Measurements from ENCODE around the gene NBEAL1.
"Not testable (repeated sequence)": the region's sequence is repeated elsewhere in the genome, so short reads cannot be mapped to it uniquely, and the experiment has no call there.

The NBEAL1 gene

DNA sequence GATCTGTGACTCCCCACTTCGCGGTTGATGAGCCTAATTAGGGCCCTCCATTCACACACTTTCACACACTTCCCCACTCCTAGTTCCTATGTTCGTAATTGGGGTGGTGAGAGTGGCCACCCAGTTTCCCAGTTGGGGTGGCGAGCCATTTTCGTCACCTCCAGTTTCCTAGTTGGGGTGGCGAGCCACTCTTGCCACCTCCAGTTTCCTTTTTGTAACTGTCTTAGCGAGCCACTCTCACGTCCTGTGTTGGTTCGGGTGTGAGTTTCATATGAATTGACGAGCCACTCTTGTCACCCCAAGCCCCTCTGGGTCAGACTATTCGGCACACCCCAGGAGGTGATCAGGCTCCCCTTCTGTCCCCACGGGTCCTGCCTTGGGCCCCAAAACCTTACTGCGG lies 238.1 kb downstream of the NBEAL1 start:
- DNase-seq (ENCODE audit: low spot score) (no peak), ATAC-seq (ENCODE audit: low read depth) (no peak)
- H3K27me3 ChIP-seq (ENCODE audit: insufficient read depth, poor library complexity, severe bottlenecking) = no peaks in the 10 kb centered on the region
- no peaks in the 10 kb centered on the region for H3K4me1 ChIP-seq (ENCODE audit: insufficient read depth, poor library complexity, severe bottlenecking)
- H3K9me3 ChIP-seq (ENCODE audit: severe bottlenecking) = no peaks in the 10 kb centered on the region
- no peak overlapping the region for H3K27ac ChIP-seq (ENCODE audit: poor library complexity, severe bottlenecking)
- H3K4me3 ChIP-seq (ENCODE audit: severe bottlenecking) = no peak overlapping the region
- TF ChIP-seq, protein P1, sequence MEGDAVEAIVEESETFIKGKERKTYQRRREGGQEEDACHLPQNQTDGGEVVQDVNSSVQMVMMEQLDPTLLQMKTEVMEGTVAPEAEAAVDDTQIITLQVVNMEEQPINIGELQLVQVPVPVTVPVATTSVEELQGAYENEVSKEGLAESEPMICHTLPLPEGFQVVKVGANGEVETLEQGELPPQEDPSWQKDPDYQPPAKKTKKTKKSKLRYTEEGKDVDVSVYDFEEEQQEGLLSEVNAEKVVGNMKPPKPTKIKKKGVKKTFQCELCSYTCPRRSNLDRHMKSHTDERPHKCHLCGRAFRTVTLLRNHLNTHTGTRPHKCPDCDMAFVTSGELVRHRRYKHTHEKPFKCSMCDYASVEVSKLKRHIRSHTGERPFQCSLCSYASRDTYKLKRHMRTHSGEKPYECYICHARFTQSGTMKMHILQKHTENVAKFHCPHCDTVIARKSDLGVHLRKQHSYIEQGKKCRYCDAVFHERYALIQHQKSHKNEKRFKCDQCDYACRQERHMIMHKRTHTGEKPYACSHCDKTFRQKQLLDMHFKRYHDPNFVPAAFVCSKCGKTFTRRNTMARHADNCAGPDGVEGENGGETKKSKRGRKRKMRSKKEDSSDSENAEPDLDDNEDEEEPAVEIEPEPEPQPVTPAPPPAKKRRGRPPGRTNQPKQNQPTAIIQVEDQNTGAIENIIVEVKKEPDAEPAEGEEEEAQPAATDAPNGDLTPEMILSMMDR (IDR thresholded peaks at IDR 0.05; ENCODE audit: poor library complexity, severe bottlenecking) = no peak
- H3K36me3 ChIP-seq (ENCODE audit: low read depth) = peaks cover 52% of the 10 kb centered on the region

DNA sequence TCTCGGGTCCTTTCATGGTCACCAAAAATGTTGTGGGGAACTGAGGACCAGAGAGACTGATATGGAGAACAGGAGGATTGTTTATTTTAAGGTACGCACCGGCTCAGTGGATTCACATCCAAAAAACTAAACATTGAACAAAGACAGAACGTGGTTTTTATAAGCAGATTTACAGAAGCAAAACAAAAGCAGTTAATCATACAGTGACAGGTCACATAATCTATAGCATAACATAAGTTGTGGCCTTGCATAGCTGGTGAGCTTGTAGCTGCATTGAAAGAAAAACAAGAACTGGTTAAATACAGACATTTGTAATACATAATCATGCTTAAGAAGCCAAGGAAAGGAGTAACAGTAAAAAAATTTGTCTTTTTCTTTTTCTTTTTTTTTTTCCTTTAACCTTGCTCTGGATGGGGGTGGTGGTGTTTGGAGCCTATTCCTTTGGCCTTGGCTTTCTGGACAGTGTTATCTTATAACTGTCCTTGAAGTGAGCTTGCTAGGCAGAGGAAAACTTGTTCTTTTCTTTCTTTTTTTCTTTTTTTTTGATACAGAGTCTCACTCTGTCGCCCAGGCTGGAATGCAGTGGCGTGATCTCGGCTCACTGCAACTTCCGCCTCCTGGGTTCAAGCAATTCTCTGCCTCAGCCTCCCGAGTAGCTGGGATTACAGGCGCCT lies 238.9 kb downstream of the NBEAL1 start:
- not testable (repeated sequence) for H3K27ac ChIP-seq (ENCODE audit: poor library complexity, severe bottlenecking); H3K27me3 ChIP-seq (ENCODE audit: insufficient read depth, poor library complexity, severe bottlenecking)

GRCh38 chr2:203261326-203262159 lies 246.9 kb downstream of the NBEAL1 start:
- ATAC-seq (ENCODE audit: low read depth) (no peak), DNase-seq (ENCODE audit: low spot score) (no peak)
- Histone ChIP-seq H3K27me3 (ENCODE audit: insufficient read depth, poor library complexity, severe bottlenecking) (no peaks in the 10 kb centered on the region), H3K9me3 (ENCODE audit: severe bottlenecking) (no peaks in the 10 kb centered on the region), H3K4me1 (ENCODE audit: insufficient read depth, poor library complexity, severe bottlenecking) (no peaks in the 10 kb centered on the region), H3K36me3 (ENCODE audit: low read depth) (peaks cover 26% of the 10 kb centered on the region), H3K27ac (ENCODE audit: poor library complexity, severe bottlenecking) (no peak overlapping the region), H3K4me3 (ENCODE audit: severe bottlenecking) (no peak overlapping the region)
- TF ChIP-seq, protein P1 (IDR thresholded peaks at IDR 0.05; ENCODE audit: poor library complexity, severe bottlenecking) = no peak

More for the DNA sequence above, 238.9 kb downstream of the NBEAL1 start:
- not testable (repeated sequence) for H3K4me3 ChIP-seq (ENCODE audit: severe bottlenecking); H3K4me1 ChIP-seq (ENCODE audit: insufficient read depth, poor library complexity, severe bottlenecking); ATAC-seq (ENCODE audit: low read depth); DNase-seq (ENCODE audit: low spot score); H3K9me3 ChIP-seq (ENCODE audit: severe bottlenecking)
- H3K36me3 ChIP-seq (ENCODE audit: low read depth) = peaks cover 52% of the 10 kb centered on the region

Measured in RWPE2 (cell line).